ENCODE results near the gene SMG6.
"Not testable (repeated sequence)": the region's sequence is repeated elsewhere in the genome, so short reads cannot be mapped to it uniquely, and the experiment has no call there.

DNA sequence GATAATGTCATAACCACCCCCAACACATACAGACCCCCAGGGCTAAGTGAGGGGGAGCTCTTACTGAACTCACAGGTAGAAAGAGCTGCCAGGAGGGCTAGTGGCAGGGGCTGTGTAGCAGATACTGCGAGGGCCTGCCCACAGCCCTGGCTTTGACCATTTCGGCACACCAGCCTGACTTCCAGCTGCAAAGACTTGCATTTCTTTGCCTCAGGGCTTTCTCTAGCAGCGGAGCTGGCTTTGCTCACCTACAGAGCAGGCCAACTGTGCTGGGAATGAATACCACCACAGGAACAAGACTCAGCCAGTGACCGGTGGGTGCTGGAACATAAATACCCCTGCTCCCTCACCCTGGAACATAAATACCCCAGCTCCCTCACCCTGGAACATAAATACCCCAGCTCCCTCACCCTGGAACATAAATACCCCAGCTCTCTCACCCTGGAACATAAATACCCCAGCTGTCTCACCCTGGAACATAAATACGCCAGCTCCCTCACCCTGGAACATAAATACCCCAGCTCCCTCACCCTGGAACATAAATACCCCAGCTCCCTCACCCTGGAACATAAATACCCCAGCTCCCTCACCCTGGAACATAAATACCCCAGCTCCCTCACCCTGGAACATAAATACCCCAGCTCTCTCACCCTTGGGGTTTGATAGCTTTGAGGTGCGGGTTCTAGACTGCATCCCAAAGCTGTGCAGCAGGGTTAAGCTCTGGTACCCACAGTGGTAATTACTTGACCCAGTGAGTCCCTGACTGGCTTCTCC lies 290.2 kb downstream of the SMG6 start:
- TF ChIP-seq, protein P1, sequence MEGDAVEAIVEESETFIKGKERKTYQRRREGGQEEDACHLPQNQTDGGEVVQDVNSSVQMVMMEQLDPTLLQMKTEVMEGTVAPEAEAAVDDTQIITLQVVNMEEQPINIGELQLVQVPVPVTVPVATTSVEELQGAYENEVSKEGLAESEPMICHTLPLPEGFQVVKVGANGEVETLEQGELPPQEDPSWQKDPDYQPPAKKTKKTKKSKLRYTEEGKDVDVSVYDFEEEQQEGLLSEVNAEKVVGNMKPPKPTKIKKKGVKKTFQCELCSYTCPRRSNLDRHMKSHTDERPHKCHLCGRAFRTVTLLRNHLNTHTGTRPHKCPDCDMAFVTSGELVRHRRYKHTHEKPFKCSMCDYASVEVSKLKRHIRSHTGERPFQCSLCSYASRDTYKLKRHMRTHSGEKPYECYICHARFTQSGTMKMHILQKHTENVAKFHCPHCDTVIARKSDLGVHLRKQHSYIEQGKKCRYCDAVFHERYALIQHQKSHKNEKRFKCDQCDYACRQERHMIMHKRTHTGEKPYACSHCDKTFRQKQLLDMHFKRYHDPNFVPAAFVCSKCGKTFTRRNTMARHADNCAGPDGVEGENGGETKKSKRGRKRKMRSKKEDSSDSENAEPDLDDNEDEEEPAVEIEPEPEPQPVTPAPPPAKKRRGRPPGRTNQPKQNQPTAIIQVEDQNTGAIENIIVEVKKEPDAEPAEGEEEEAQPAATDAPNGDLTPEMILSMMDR (IDR thresholded peaks at IDR 0.05), result not testable (repeated sequence)
- not testable (repeated sequence) for TF ChIP-seq POLR2A (IDR thresholded peaks at IDR 0.05)

Measured in heart left ventricle (tissue), 13 donors.